Measurements from ENCODE around the gene IFRD1.
A peak's percentile ranks its signal among the peaks of the same experiment; 100 is the strongest.

GRCh38 chr7:112422842-112423496 lies 27.3 kb upstream of the IFRD1 start:
- peak in 1 of 2 donors; percentile 33 for TF ChIP-seq POLR2A (IDR thresholded peaks at IDR 0.05)
- TF ChIP-seq, protein P1, sequence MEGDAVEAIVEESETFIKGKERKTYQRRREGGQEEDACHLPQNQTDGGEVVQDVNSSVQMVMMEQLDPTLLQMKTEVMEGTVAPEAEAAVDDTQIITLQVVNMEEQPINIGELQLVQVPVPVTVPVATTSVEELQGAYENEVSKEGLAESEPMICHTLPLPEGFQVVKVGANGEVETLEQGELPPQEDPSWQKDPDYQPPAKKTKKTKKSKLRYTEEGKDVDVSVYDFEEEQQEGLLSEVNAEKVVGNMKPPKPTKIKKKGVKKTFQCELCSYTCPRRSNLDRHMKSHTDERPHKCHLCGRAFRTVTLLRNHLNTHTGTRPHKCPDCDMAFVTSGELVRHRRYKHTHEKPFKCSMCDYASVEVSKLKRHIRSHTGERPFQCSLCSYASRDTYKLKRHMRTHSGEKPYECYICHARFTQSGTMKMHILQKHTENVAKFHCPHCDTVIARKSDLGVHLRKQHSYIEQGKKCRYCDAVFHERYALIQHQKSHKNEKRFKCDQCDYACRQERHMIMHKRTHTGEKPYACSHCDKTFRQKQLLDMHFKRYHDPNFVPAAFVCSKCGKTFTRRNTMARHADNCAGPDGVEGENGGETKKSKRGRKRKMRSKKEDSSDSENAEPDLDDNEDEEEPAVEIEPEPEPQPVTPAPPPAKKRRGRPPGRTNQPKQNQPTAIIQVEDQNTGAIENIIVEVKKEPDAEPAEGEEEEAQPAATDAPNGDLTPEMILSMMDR (IDR thresholded peaks at IDR 0.05) = no peak
